Measurements from ENCODE around the gene RHBDF1.

DNA sequence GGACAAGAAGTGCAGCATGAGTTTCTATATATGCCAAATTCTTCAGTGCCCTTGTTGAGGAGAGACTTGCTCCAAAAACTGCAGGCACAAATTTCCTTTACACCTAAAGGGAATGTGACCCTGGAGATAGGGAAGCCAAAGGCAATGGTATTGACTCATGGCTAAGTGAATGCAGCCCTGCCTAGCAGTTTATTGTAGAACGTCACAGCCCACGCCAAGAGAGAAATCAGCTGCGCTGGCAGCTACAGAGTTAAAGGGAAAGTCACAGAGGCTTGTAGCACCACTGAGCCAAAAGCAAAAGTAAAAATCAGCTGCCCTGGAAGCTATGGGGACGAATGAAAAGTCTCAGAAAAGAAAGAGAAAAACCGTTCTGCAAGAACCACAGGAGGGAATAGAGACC lies 29.1 kb downstream of the RHBDF1 start:
- TF ChIP-seq, protein P1, sequence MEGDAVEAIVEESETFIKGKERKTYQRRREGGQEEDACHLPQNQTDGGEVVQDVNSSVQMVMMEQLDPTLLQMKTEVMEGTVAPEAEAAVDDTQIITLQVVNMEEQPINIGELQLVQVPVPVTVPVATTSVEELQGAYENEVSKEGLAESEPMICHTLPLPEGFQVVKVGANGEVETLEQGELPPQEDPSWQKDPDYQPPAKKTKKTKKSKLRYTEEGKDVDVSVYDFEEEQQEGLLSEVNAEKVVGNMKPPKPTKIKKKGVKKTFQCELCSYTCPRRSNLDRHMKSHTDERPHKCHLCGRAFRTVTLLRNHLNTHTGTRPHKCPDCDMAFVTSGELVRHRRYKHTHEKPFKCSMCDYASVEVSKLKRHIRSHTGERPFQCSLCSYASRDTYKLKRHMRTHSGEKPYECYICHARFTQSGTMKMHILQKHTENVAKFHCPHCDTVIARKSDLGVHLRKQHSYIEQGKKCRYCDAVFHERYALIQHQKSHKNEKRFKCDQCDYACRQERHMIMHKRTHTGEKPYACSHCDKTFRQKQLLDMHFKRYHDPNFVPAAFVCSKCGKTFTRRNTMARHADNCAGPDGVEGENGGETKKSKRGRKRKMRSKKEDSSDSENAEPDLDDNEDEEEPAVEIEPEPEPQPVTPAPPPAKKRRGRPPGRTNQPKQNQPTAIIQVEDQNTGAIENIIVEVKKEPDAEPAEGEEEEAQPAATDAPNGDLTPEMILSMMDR (conservative IDR thresholded peaks at IDR 0.05), result no peak
- no peak for TF ChIP-seq EZH2 (IDR thresholded peaks at IDR 0.05; ENCODE audit: low read depth)

Data from PC-9 (cell line).